GM18870 (cell line): ENCODE data around the gene PPIL1.
"Not testable (repeated sequence)": the region's sequence is repeated elsewhere in the genome, so short reads cannot be mapped to it uniquely, and the experiment has no call there.

Experiments used
- ATAC-seq: cut with Tn5 transposase; IDR thresholded peaks from one replicate; pipeline ENCODE4 v1.9.1; 2021; ENCODE audit warnings: moderate library complexity; ENCODE audit not compliant: unreplicated experiment

The PPIL1 gene

GRCh38 chr6:36817847-36818246 lies 56.8 kb downstream of the PPIL1 start:
- no peak for ATAC-seq

DNA sequence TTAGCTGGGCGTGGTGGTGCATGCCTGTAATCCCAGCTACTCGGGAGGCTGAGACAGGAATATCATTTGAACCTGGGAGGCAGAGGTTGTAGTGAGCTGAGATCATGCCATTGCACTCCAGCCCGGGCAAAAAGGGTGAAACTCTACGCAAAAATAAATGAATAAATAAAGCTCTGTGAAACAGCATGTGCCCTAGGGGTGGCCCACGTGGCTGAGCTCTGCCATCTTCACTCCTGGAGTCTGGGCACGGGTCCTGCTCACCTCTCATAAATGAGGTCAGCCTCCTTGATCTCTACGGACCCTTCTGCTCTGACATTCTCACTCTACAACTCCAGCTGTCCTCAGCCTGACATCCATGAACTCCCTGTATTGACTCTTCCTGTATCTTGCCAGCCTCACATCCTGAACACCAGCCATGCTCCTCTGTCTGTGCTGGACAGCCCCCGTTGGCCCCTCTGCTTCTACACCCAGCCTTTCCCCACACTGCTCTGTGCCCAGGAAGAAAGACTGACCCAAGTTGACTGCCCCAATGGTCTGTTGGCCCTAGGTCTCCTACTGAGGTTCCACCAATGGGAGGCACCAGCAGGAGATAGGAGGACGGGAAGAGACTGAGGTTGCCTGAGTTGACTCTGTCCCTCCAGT lies 57.3 kb downstream of the PPIL1 start:
- no peak for ATAC-seq

DNA sequence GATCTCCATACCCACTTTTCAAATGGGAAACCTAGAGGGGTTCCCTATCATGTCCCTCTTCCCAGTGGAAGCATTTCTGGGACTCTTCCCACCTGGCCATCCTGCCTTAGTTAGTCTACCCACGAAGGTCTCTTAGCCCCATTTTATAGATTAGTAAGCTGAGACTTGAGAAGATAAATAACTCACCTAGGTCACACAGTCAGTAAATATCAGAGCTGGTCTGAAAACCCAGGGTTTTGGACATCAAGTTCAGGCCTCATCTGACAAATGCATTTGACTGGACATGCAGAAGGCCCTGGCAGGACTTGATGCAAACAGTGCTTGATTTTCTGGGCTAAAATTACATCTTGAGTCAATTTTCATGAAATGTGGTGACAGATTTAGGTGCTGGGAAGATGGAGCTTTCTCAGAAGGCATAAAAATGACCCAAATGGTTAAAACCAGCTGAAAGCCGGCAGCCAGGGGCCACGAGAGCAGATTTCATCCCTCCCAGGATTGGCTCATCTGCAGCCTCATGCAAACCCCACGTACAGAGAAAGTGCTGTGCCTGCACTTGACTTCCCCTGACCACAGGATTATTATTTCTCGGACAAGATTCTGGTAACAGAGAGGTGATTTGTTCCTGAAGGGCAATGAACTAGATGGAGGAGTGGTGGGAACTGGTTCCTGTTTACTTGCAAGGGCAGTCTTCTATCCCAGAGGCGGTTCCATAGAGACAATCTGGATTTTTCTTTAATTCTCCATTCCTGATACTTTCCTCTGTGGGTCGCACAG lies 58.5 kb downstream of the PPIL1 start:
- no peak for ATAC-seq

GRCh38 chr6:36814249-36814648 lies 60.4 kb downstream of the PPIL1 start:
- no peak for ATAC-seq

GRCh38 chr6:36813526-36813925 lies 61.1 kb downstream of the PPIL1 start:
- no peak for ATAC-seq

- not testable (repeated sequence) for ATAC-seq
These were observed 61.6 kb downstream of the PPIL1 start for GRCh38 chr6:36813047-36813446.

- no peak for ATAC-seq
These were observed 64.4 kb downstream of the PPIL1 start for GRCh38 chr6:36809941-36810803.

DNA sequence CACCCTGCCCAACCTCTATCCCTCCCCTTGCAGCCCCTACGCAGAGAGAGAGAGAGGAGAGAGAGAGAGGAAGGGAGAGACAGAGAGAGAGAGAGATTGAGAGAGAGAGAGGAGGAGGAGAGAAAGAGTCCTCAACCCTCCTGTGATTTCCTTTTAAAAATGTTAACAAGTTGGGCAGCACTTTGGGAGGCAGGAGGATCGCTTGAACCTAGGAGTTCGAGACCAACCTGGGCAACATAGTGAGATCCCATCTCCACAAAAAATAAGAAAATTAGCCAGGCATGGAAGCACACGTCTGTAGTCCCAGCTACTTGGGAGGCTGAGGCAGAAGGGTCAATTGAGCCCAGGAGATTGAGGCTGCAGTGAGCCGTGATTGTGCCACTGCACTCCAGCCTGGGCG lies 65.4 kb downstream of the PPIL1 start:
- no peak for ATAC-seq

DNA sequence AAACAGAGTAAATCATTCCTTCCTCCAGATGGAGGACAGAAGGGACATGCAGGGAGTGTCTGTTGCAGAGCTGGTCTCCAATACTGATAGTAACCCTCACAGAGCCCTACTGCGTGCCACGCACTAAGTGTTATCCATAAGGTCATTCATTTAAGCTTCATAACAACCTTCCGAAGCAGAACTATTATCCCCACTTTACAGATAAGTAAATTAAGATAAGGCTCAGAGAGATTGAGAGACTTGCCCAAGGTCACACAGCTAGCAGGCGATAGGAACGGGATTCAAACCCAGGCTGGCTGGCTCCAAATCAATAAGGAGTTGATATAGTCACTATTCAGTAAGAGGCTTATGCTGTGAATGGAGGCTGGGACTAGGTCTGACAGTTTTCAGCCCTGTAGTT lies 66.0 kb downstream of the PPIL1 start:
- ATAC-seq: no peak

DNA sequence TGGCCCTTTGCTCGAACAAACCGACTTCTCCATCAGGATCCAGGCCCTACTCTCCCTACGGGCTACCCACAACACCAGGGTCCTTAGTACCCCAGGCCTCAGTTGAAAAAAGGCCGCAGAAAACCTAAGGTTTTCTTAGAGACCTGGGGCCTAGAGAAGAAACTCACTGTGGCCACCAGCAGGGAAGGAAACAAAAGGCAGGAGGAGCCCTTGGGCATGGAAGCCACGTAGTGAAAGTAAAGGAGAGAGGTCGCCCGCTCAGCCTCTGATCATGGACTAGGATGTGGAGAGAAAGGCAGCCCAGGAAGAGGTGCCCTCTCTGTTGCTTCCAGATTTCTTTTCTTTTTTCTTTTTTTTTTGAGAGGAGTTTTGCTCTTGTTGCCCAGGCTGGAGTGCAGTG lies 66.9 kb downstream of the PPIL1 start:
- no peak for ATAC-seq

DNA sequence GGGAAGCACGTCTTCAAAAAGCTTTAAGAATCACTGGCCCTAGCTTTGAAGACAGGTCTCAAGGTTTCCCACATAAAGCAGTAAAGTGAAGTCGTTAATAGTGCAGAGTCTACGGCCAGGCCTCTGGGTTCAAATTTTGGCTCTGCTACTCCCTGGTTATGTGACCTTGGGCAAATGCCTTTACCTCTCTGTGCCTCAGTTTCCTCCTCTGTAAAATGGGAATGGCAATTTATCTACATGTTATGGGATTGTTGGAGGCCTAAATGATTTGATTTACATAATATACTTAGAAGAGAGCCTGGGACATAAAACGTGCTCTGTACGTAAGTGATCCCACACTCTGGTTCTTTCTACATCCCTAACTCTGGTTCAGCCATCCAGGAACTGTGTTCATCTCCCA lies 67.5 kb downstream of the PPIL1 start:
- ATAC-seq: no peak

- ATAC-seq: no peak
These were observed 68.7 kb downstream of the PPIL1 start for GRCh38 chr6:36805917-36806316.

DNA sequence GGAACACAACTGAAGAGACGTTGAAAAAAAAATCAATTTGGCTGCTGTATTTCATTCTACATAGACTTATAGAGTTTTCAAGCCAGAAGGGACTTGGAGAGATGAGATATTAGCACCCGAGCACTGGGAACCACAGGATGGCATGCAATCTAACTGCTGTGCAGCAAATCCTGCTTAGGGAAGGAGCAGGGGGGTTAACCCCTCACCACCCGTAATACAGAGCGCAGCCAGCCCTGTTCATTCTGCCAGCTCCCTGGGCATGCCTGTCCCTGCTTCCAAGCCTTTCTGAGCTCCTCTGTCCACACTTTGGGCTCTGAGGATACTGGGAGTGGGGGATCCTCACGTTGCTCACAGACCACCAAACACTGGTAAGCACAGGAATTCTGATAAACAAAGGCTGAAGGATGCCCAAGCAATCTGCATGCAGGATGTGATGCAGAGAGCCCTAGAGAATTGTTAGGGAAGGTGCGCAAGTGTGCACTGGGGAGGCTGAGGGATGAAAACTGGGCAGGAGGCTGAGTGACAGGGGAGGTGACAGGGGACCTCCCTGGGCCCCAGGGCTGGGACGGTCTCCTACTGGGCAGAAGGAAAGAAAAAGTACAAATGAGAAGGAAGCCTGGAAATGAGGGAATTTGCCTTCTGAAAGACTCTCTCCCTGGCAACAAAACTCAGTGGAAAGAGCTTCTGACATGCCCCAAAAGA lies 69.4 kb downstream of the PPIL1 start:
- ATAC-seq: no peak
